NCI-H1436 treated with DMSO at 0.1 percent for 48 hours (cell line): ENCODE data around the gene PARVA.

Experiments used
- DNase-seq: peaks from one replicate; lab custom pipeline; 2025; lab: John Stamatoyannopoulos, UW

The PARVA gene

GRCh38 chr11:12459865-12460444 is 82.6 kb downstream of the PARVA start:
- no peak for DNase-seq

DNA sequence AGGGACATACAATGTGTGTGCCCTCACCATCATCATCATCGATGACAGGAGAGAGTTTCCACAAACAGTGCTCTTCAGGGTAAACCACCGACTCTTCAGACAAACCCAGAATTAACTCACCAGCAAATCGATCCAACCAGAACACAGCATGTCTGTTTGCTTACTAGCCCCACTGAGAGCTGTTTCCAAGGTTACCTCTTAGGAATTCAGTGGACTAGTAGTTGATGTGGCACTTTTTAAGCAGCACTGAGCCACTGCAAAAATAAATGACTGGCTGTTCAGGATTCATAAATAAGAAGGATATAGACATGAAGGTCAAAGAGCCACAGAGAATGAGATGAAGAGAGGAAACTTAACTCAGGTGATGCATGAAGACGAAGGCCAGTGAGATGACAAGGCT is 83.1 kb downstream of the PARVA start:
- no peak for DNase-seq

- no peak for DNase-seq
Observed at GRCh38 chr11:12461516-12461915, 84.1 kb downstream of the PARVA start.

DNA sequence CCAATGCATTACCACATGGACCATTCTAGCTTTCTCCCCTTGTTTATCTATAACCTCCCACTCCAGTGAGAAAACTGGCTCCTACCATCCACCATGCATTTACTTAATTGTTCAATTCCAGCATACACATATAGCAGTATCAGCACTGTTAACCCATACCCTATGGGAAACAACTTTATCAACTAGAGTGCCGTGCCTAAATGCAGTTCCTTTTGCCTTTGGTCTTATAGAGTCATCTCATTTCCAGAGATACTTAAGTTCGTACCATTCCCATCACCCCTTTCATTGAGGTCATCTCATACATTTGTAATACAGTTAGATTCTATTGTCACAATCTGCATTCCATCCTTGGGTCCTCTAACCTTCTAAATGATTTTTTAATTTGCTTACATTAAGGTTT is 86.9 kb downstream of the PARVA start:
- DNase-seq = no peak

GRCh38 chr11:12465332-12465731 is 88.0 kb downstream of the PARVA start:
- DNase-seq = no peak

DNA sequence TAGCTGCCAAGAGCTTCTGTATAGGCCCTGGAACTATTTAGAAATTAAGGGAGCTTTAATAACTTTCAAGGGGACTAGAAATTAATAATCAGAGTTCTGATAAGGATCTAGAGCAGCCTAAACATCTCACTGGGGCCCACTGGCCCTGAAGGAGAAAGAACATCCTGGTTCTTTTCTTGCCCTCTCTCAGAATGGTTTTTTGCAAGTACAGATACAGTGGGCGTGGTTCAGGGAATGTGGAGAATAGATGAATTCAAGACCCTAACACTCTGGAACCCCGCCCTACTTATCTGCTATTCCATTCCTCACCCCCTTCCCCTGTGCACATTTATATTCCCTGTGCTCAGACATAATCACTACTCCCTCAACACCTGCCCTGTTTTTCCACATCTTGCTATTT is 90.2 kb downstream of the PARVA start:
- no peak for DNase-seq

DNA sequence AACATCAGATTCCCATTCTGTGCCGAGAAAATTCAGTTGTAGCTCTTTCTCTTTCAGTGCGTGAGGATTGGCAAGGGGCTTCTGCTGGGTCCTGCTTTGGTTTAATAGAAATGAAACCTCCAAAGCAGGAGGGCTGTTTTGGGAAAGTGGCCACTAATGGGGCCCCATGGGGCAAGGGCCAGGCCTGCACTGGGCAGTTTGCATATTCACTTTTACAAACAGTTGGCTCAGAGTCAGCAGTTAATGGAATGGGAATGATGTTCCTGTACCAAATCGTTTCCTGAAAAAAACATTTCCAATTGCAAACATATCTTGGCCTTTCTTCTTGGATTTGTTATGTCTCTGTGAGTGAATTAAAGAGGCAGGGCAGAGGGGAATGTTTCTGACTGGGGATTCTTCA is 92.1 kb downstream of the PARVA start:
- no peak for DNase-seq

DNA sequence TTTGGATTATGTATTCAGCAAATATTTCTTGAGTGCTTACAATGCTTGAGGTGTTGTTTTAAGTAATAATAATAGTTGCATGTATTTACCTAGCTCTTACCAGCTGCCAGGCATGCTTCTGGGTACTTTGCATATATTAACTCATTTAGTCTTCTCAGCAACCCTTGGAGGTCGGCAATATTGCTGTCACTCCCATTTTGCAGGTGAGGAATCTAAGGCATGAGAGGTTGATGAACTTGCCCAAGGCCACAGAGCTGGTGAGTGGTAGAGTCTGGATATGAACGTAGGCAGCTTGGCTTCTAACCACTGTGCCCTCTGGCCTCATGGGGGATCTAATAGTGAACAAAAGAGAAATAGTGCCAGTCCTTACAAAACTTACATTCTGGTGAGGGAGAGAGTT is 92.9 kb downstream of the PARVA start:
- no peak for DNase-seq

DNA sequence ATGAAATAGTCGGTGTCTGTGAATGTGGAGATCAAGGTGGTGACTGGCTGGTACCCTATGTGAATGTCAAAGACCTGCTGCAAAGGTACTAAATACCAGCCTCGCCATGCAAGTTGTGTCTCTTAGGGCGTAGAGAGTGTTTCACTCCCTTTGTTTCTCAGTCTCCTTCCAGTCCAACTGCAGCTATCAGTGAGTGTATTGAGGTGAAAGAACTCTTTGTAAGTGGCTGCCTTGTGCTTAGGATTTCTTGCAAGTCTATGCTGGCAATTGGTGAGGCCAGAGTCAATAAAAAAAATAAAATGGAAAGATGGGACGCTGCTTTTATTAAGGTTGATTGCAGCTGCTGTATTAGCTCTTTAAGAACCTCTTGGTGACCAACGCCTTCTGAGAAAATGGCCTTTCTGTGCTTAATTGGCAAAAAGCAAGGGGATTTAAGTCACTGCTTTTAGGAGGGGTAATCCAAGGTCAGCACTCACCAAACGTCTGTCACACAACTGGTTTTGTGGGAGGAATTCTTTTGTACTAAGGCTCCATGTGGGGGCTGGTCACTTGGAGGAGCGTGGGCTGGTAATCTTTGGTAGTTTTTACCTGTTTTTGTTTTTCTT is 95.1 kb downstream of the PARVA start:
- no peak for DNase-seq

- DNase-seq = no peak
Observed at GRCh38 chr11:12473381-12473780, 96.0 kb downstream of the PARVA start.

DNA sequence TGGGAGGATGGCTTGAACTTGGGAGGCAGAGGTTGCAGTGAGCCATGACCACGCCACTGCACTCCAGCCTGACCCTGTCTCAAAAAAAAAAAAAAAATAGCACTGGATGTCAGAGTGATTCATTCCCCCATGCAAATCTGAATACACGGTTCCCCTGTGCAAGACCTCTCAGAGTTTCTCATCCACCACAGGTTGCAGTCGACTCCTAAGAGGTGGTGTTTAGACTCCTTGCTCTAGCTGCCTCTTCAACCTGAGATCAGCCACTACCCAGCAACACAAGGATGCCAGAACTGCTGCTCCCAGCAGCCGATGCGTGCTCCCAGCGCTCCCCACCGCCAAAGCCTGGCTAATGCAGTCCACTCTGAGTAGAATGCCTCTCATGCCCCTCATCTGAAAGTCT is 97.5 kb downstream of the PARVA start:
- DNase-seq = no peak

- DNase-seq = no peak
Observed at GRCh38 chr11:12478743-12479142, 101.4 kb downstream of the PARVA start.

DNA sequence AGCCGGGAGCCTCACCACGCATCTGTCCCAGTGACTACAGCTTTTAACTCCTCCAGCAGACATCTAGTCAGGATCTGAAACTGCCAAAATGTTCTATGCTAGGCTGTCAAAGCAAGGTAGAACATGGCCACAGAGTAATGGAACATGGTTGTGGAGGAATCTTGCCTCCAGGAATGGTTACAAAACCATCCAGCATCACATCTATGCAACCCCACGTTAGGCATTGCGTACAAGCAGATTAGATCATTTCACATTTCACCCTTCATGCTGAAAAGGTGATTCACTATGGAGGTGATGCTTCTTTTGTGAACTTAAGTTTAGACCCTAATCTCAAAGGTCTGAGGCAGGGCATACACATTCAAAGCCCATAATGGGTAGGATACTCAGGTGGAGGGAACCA is 103.0 kb downstream of the PARVA start:
- DNase-seq = no peak

DNA sequence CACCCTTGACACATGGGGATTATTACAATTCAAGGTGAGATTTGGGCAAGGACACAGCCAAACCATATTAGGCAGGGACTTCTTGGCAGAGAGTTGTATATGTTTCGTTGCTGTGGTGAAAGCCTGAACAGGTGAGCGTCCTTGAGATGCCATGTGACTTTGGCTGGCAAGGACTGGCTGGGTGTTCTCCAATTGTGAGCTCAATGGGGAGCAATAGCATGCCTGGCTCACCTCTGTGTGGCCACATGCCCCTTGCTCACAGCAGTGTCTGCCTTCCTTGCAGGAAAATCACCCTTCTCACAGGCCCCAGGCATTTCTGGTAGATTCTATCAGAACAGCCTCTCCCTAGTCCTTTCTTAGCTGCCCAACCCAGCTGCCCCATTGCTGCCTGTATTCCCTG is 105.5 kb downstream of the PARVA start:
- no peak for DNase-seq

DNA sequence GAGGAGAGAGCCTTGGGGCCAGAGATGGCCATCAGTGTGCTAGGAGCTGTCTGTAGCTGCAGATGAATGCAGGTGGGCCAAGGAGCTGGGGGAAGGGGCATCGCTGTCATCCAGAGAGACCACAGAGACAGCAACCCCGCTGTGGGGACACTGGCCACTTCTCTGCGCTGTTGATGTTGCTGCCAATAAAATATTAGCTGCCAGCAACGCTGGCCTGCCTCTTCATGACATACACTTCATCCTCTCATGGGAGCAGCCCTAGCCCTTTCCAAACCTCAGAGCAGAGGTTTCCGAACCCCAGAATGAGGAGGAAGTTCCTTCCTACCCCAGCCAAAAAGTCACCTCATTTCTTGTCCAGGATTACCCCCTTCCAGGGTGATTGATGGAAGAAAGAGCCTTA is 106.2 kb downstream of the PARVA start:
- no peak for DNase-seq

GRCh38 chr11:12485328-12485727 is 108.0 kb downstream of the PARVA start:
- no peak for DNase-seq

DNA sequence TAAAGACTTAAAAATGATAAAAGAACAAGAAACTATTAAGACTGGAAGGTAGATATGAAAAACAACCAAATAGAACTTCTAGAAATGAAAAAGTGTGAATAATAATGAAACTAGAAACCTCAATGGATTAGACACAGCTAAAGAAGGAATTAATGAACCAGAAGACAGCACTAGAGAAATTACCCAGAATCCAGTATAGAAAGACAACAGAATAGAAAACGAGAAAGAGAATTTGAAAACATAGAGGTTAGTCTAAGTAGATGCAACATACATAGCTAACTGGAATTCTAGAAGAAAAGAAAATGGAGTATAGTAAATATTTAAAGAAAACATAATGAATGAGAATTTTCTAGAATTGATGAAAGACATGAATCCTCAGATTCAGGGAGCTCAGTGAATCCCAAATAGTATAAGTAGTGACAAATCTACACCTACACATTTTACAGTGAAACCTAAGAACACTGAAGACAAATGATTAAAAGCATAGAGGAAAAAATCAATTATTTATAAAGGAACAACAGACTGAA is 111.9 kb downstream of the PARVA start:
- no peak for DNase-seq

GRCh38 chr11:12494699-12495098 is 117.3 kb downstream of the PARVA start:
- DNase-seq = no peak

GRCh38 chr11:12496181-12497025 is 119.0 kb downstream of the PARVA start:
- no peak for DNase-seq

DNA sequence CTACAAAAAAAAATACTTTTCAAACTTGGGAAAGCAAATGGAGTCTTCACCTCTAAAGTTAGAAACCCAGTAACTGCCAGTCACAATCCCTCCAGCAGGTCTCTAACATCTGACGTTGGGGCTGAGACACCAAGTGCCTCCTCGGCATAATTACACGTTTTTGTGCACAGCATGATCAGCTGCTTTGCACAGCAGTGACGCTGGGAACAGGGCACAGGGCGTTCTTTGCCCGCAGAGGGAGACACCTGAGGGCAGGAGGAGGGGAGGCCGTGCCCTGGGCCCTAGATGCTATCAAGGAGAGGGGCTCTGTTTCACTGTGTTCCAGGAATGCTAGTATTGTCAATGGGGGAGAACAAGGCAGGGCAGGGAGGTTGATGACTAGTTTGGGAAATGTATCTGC is 120.1 kb downstream of the PARVA start:
- DNase-seq = no peak

DNA sequence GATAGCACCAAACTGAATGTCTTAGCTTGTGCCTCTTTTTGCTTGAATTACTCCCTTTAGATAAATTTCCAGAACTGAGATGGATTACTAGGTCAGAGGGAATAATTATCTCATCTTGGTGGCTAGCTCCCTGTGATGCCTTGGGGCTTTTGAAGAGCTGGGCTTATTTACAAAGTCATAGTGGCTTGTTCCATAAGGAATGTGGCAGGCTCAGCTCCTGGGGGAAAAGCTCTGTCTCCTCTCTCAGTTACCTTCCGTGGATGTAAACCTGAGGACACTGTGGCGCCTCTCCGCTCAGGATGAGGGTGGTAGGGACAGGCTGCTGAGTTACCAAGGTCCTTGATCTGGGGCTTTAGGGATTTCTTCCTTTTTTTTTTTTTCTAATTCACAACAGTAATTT is 121.7 kb downstream of the PARVA start:
- no peak for DNase-seq

- no peak for DNase-seq
Observed at GRCh38 chr11:12502046-12502445, 124.7 kb downstream of the PARVA start.

DNA sequence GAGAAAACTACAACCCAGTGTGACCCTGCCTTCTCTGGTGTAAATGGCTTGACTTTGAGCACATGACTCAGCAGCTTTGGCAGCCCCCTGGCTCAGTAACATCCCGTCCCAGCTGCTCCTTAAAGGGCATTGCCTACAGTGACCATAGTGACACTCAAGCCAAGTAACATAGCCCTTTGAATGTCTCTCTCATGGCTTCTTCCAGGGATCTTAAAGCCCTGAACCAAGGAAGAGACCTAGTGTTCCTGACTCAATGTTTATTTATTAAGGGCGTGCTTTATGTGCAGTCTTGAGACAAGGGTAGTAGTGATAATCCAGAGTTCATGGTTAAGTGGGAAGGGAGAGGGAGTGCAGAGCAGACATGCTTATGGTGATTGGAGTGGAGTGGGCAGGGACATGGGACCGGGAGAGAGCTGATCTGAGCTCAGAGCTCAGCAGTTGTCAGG is 125.7 kb downstream of the PARVA start:
- no peak for DNase-seq
